ENCODE measurements around the gene FOXD4L5.
"Not testable (repeated sequence)": the region's sequence is repeated elsewhere in the genome, so short reads cannot be mapped to it uniquely, and the experiment has no call there.

Gene FOXD4L5

GRCh38 chr9:65285109-65285508 lies at the start of gene FOXD4L5:
TSS of gene FOXD4L5 (minus strand) at chr9:65285209. CDS start at chr9:65284377, 832 bp downstream.
- DNase-seq, result not testable (repeated sequence)

GRCh38 chr9:65283943-65284342 lies 1.1 kb downstream of the FOXD4L5 start:
- DNase-seq, result not testable (repeated sequence)

GRCh38 chr9:65282976-65283375 lies 2.0 kb downstream of the FOXD4L5 start:
- DNase-seq, result not testable (repeated sequence)

Measured in NCI-H82 (cell line).